GM10248 (cell line): ENCODE measurements around the gene ETS1.

Experiments
- CTCF ChIA-PET: fragments of 300-600 bp; sonication (Branson Sonifier 250); formaldehyde crosslinking; extraction: SDS; loops from one replicate; lab custom pipeline; 2021; ENCODE audit warnings: antibody characterized with exemption; lab: Yijun Ruan, JAX
- POLR2A ChIA-PET: fragments of 350-650 bp; sonication (Branson Sonifier 250); formaldehyde crosslinking; extraction: SDS; loops from one replicate; lab custom pipeline; 2020; ENCODE audit warnings: antibody characterized with exemption; lab: Yijun Ruan, JAX
- DNase-seq: peaks from one replicate; pipeline ENCODE4 v3.0.0; 2012; ENCODE audit errors: extremely low spot score
- CTCF ChIP-seq: IDR thresholded peaks from 2 replicates; pipeline ENCODE4 v1.5.1; 2012; ENCODE audit warnings: mild to moderate bottlenecking, low read depth; ENCODE audit errors: extremely low read depth, missing control alignments, control extremely low read depth

ETS1 gene

GRCh38 chr11:128552783-128553661 lies 34.3 kb downstream of the ETS1 start:
- TF ChIP-seq CTCF, result no peak
- peak; percentile 80 for DNase-seq
- ChIA-PET CTCF (interaction anchor here (0.7 to 6.6 kb wide), 23 partner anchors 9 to 307 kb away, joined by 3 to 41 read pairs (median 4); no protein-coding TSS in a partner anchor), POLR2A (interaction anchor here (0.6 to 1.5 kb wide), 4 partner anchors 26 to 82 kb away, joined by 3 to 5 read pairs (median 3); no protein-coding TSS in a partner anchor)

GRCh38 chr11:128551611-128552335 lies 35.6 kb downstream of the ETS1 start:
- ChIA-PET CTCF (interaction anchor here (1.3 to 6.6 kb wide), 5 partner anchors 26 to 263 kb away, joined by 3 to 41 read pairs (median 5); no protein-coding TSS in a partner anchor), POLR2A (no interaction called here)
- DNase-seq, result peak; percentile 50
- no peak for TF ChIP-seq CTCF

GRCh38 chr11:128551058-128551457 lies 36.3 kb downstream of the ETS1 start:
- ChIA-PET CTCF (interaction anchor here (0.8 to 1.3 kb wide), 4 partner anchors 15 to 86 kb away, joined by 3 to 5 read pairs (median 4); no protein-coding TSS in a partner anchor), POLR2A (no interaction called here)
- no peak for DNase-seq

GRCh38 chr11:128550261-128550821 lies 37.0 kb downstream of the ETS1 start:
- CTCF ChIA-PET, result interaction anchor here (0.7 to 1.3 kb wide), 7 partner anchors 14 to 261 kb away, joined by 3 to 5 read pairs (median 3); no protein-coding TSS in a partner anchor
- POLR2A ChIA-PET, result no interaction called here
- no peak for DNase-seq
- TF ChIP-seq CTCF, result no peak

More at GRCh38 chr11:128551058-128551457, 36.3 kb downstream of the ETS1 start:
- TF ChIP-seq CTCF, result no peak

GRCh38 chr11:128549256-128549944 lies 38.0 kb downstream of the ETS1 start:
- ChIA-PET CTCF (interaction anchor here (0.6 to 1.6 kb wide), 6 partner anchors 9 to 260 kb away, joined by 3 read pairs; no protein-coding TSS in a partner anchor), POLR2A (no interaction called here)
- TF ChIP-seq CTCF, result no peak
- no peak for DNase-seq
